Germinal center (tissue), 1 donor: ENCODE data around the gene GALNS.

Source experiments
- DNase-seq: peaks from one replicate; pipeline ENCODE4 v3.0.0; 2012; ENCODE audit warnings: mixed read lengths, low spot score

The GALNS gene

DNA sequence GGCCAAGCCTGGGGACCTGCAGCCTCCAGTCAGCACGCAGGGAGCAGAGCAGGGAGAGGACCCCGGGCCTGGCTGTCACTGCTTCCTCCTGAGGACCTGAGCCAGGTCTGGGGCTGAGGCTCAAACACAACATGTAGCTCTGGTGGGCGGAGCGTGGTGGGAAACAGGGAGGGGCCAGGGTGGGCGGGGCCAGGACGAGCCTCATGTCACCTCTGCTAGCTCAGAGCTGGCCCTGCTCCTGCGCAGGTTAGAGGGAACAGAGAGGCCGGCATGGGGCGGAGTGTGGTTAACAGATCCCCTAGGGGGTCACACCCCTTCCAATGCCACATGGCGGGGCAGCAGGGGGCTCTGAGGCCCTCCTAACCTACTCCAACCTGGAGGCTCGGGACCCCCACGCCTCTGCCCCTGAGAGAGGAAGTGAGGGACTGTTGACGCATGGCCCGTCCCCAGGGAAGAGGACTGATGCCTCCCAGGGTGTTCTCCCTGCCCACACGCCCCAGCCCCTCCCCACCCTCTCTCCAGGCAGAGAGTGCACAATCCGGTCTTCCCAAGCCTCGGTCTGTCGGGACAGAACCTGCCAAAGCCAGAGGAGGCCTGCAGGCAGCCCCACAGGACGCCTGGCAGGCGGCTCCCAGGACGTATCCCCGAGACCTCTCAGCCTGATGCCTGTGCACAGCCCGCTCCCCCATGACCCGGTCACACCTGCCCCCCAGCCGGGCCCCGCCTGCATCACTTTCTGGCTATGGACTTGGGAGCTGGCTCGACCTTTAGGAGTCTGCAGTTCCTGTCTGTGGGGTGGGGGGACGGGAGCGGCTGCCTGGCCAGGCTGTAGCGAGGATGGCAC, 86.9 kb downstream of the GALNS start:
- peak; percentile 89 for DNase-seq

DNA sequence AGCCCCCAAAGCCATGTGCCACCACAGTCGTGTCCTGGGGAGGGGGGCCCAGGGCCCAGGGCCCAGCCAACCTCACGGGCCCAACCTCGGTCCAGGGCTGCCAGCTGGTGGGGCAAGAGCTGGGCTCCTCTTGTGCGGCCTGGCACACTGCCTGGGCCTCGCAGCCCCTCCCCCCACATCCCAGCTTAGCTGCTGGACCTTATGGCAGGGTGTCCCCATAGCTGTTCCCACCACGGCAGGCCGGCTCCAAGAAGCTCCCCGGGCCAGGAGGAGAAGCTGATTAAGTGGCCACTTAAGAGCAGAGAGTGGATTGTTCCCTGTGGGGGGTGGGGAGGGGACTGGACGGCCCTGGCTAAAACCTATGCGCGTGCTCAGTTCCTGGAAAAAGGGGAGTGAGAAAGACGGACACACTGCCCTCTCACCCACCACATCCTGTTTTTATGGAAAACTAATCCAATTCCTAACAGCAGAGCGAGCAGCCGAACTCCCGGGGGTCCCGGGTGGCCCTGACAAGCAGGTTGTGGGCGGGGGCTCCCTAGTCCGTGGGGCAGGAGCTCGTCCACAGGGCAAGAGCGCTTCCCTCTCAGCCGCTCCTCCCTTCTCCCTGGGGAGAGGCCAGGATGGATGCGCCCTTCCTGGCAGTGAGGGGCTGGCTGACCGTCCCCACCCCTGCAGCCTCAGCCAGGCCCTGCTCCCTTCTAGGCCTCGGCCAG, 88.5 kb downstream of the GALNS start:
- no peak for DNase-seq

DNA sequence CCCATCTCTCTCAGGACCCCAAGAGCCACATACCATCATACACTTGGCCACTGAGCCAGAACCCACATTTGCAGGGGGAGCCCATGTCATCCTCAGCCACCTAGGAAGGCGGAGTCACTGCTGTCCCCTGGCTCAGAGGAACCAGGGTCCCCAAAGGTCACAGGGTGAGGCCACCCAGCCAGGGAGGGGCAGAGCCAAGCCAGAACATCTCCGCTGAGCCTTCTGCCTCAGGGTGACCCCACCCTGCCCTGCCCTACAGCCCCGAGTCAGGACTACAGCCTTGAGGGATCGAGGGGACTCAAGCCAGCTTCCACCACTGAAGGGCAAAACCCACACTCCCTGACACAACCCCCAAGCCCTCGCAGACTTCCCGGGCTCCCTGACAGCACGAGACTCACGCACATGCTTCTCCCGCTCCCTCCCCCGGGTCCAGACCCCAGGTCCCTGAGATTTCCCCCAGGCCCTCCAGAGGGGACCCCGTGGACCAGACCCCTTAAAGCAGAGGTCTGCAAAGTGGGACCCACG, 89.1 kb downstream of the GALNS start:
- no peak for DNase-seq

- no peak for DNase-seq
Observed at GRCh38 chr16:88766975-88767374, 89.8 kb downstream of the GALNS start.

DNA sequence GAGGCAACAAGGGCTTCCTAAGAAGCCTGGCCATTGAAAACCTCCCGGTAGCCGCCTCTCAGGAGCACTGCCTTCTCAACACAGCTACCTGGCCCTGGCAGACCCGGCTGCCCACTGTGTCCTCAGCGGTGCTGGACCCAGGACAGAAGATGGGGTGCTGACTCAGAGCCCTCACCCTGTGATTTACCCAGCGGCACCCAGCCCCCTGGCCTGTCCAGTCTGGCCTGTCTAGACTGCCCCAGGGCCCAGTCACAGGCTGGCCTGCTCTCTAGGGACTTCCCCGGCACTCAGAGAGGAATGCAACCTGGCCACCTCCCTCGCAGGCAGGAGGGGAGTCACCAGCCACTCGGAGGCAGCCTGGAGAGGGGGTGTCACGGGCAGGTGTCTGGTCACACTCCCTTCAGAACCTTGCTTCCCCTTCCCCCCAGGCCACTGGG, 91.8 kb downstream of the GALNS start:
- DNase-seq, result no peak

GRCh38 chr16:88764080-88764479, 92.7 kb downstream of the GALNS start:
- DNase-seq, result no peak
